Skeletal muscle cell (primary cell): ENCODE data around the gene MOSPD3.
"Not testable (repeated sequence)": the region's sequence is repeated elsewhere in the genome, so short reads cannot be mapped to it uniquely, and the experiment has no call there.

Source experiments
- DNase-seq: peaks from one replicate; pipeline ENCODE4 v3.0.0-alpha.2; 2010; ENCODE audit warnings: low read depth
- H3K4me3 ChIP-seq: 2 replicates; pipeline ENCODE4 v1.5.1; 2011; ENCODE audit warnings: low read depth, mild to moderate bottlenecking, control low read depth, low read length, moderate library complexity

The MOSPD3 gene

GRCh38 chr7:100654908-100655831 lies 42.8 kb downstream of the MOSPD3 start:
- no peak for DNase-seq
- H3K4me3 ChIP-seq, result no peak overlapping the region

GRCh38 chr7:100655908-100656674 lies 43.8 kb downstream of the MOSPD3 start, which contains the start of gene ACTL6B:
Gene ACTL6B (minus strand): TSS chr7:100656448. CDS start chr7:100656354, 94 bp downstream.
- H3K4me3 ChIP-seq, result no peak within 1 kb of the TSS
- DNase-seq, result no peak

GRCh38 chr7:100662194-100662776 lies 49.9 kb downstream of the MOSPD3 start:
- not testable (repeated sequence) for DNase-seq, H3K4me3 ChIP-seq
